ENCODE results near the gene MCF2L. TPM values are rescaled to one million over a fixed set of nuclear protein-coding genes. Genes with fewer than 3 reads are reported as not detected.
"Not testable (repeated sequence)": the region's sequence is repeated elsewhere in the genome, so short reads cannot be mapped to it uniquely, and the experiment has no call there.

Gene MCF2L
- total RNA-seq, 1 donor, result 8.0 TPM

DNA sequence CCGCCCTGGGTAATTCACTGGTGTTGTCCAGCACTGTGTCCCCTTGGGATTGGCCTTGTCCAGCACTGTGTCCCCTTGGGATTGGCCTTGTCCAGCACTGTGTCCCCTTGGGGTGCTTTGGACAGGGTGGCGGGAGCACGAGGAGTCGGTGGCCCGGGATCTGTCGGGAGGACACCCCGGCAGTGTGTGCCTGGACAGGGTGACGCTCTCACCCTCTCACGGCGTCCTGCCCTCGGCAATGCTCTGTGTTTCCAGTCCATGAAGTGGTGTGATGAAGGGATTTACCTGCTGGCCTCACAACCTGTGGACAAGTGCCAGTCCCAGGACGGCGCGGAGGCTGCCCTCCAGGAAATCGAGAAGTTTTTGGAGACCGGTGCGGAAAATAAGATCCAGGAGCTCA is 106.7 kb downstream of the MCF2L start:
- no peak overlapping the region for H3K4me3 ChIP-seq (ENCODE audit: low read depth, low read length)
- no peak for TF ChIP-seq CTCF (IDR thresholded peaks at IDR 0.05; ENCODE audit: insufficient read depth, low read length)
- DNase-seq (ENCODE audit: low read depth), result no peak

DNA sequence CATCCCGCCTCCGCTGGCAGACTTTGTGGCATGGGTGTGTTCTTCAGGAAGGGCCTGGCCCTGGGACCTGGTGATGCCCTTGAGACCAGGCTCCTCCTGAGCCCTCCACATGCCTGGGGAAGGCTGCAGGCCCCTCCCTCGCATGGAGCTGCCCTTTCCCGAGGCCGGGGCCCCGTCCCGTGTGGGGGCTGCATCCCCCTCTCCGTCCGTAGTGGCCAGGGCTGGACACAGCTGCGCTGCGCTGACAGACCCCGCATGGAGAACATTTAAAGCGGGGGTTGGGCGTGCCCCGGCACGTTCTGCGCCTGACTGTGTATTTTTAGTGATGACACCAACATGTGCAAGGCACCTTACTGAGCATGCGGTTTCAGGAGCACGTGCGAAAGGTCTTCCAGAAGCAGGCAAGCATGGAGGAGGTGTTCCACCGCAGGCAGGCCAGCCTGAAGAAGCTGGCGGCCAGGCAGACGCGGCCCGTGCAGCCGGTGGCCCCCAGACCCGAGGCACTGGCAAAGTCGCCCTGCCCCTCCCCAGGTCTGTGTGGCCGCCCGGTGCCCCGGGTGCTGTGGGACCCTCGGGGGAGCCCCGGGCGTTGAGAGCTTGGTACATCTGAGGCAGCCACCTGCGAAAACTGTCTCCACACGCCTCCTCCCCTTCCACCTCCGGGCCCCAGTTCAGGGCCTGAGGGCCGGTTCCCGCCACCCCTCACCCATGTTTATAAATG is 107.8 kb downstream of the MCF2L start:
- no peak for TF ChIP-seq CTCF (IDR thresholded peaks at IDR 0.05; ENCODE audit: insufficient read depth, low read length)
- no peak overlapping the region for H3K4me3 ChIP-seq (ENCODE audit: low read depth, low read length)
- no peak for DNase-seq (ENCODE audit: low read depth)

DNA sequence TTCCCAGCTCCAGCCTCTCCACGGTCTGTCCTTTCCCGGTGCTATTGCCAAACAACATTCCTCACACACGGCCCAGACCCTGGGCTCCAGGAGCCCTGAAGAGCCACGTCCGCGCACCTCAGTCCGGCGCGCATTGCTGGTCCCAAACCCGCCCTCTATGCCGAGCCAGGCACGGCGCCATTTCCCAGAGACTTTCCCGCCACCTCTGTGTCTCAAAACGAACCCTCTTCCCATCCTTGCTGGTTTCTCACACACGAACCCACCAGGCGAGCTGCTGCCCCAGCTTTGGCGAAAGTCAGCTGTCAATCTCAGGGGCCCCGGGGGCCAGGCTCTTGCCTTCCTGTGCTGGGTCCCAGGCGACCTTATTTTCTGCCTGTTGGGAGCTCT is 108.5 kb downstream of the MCF2L start:
- no peak for DNase-seq (ENCODE audit: low read depth)
- no peak overlapping the region for H3K4me3 ChIP-seq (ENCODE audit: low read depth, low read length)
- no peak for TF ChIP-seq CTCF (IDR thresholded peaks at IDR 0.05; ENCODE audit: insufficient read depth, low read length)

DNA sequence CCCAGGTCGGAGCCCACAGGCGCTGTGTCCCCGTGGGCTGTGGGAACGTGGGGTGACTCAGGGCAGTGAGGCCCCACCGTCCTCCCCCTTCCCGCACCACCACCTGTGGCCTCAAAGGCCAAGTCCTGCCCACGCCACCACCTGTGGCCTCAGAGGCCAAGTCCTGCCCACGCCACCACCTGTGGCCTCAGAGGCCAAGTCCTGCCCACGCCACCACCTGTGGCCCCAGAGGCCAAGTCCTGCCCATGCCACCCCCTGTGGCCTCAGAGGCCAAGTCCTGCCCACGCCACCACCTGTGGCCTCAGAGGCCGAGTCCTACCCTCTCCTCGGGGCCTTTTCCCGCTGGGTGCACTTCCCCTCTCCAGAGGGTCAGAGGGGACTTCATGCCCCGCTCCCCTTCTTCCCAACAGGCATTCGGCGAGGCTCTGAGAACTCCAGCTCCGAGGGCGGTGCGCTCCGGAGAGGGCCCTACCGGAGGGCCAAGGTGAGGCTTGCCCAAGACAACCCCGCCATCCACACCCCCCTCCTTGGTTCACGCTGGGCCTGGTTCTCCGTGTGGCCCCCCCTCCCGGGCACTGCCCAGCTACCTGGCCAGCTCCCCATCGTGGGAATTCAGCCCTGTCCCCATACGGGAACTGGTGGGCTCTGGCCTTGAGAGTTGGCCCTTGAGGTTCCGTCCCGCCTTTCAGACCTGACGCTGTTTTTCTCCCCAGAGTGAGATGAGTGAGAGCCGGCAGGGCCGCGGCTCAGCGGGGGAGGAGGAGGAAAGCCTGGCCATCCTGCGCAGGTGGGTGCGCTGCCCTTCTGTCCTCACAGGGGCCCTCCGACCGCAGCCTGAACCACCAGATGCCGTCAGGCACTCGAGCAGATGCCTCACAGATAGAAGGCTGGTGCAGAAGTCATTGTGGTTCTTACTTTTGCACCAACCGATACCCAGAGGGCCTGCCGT is 109.2 kb downstream of the MCF2L start:
- H3K4me3 ChIP-seq (ENCODE audit: low read depth, low read length), result no peak overlapping the region
- DNase-seq (ENCODE audit: low read depth), result no peak
- no peak for TF ChIP-seq CTCF (IDR thresholded peaks at IDR 0.05; ENCODE audit: insufficient read depth, low read length)

DNA sequence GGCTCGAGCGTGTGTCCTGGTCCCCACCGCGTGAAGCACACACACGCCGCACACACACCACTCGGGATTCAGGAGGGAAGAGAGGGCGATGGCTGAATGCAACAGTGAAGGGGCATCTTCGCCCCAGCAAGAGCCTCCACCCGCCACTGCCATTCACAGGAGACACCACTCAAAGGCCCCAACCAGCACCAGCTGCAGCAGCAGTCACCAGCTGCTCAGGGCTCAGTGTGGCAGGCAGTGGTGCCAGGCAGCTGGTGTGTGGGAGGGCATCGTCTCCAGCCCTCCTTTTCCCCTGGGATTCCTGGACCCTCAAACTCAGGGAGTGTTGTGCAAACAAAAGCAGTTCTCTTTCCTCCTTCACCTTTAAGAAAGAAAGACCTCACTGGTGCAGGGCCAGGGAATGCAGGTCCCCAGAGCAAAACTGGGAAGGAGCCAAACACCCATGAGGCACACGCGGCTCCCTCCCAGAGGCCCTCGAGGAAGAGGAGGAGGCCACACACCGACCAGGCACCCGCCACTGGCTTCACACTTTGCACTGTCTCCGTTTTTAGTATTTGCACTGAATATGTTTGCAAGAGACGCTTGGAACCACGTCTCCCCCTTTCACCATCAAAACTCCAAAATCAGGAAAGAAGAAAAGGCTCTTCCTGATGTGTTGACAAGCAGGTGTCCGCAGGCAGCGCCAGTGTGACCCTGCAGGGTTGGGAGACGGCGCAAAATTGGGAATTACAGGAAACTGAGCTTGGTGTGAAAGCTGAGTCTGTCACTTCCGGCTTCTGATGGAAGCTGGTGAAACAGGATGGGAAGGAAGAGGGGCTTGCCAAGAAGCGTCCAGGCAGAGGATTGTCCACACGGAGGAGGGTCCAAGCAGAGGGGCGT is 110.1 kb downstream of the MCF2L start:
- no peak overlapping the region for H3K4me3 ChIP-seq (ENCODE audit: low read depth, low read length)
- DNase-seq (ENCODE audit: low read depth), result no peak
- no peak for TF ChIP-seq CTCF (IDR thresholded peaks at IDR 0.05; ENCODE audit: insufficient read depth, low read length)

GRCh38 chr13:113079781-113080080 is 110.7 kb downstream of the MCF2L start:
- H3K4me3 ChIP-seq (ENCODE audit: low read depth, low read length); DNase-seq (ENCODE audit: low read depth): not testable (repeated sequence)
